Measurements from ENCODE around the gene MYL5.
"Not testable (repeated sequence)": the region's sequence is repeated elsewhere in the genome, so short reads cannot be mapped to it uniquely, and the experiment has no call there.

The MYL5 gene

GRCh38 chr4:636628-637159 lies 37.6 kb upstream of the MYL5 start:
- no peak for DNase-seq (ENCODE audit: low read depth in 2 of 2)

GRCh38 chr4:637536-638280 lies 36.6 kb upstream of the MYL5 start:
- no peak for DNase-seq (ENCODE audit: low read depth in 2 of 2)

GRCh38 chr4:642366-642765 lies 32.0 kb upstream of the MYL5 start:
- not testable (repeated sequence) for DNase-seq (ENCODE audit: low read depth in 2 of 2)

- DNase-seq (ENCODE audit: low read depth in 2 of 2), result no peak
These were observed 27.9 kb upstream of the MYL5 start for GRCh38 chr4:646460-646859.

GRCh38 chr4:647481-647880 lies 26.9 kb upstream of the MYL5 start:
- DNase-seq (ENCODE audit: low read depth in 2 of 2), result no peak

- DNase-seq (ENCODE audit: low read depth in 2 of 2), result no peak
These were observed 25.6 kb upstream of the MYL5 start for GRCh38 chr4:648579-649292.

- DNase-seq (ENCODE audit: low read depth in 2 of 2), result no peak
These were observed 25.1 kb upstream of the MYL5 start for GRCh38 chr4:649293-649625.

- no peak for DNase-seq (ENCODE audit: low read depth in 2 of 2)
These were observed 24.5 kb upstream of the MYL5 start for GRCh38 chr4:649751-650310.

GRCh38 chr4:650461-650860 lies 23.9 kb upstream of the MYL5 start:
- no peak for DNase-seq (ENCODE audit: low read depth in 2 of 2)

GRCh38 chr4:650951-651883 lies 23.1 kb upstream of the MYL5 start:
- DNase-seq (ENCODE audit: low read depth in 2 of 2), result no peak

GRCh38 chr4:651884-652642 lies 22.3 kb upstream of the MYL5 start:
- DNase-seq (ENCODE audit: low read depth in 2 of 2), result no peak

- DNase-seq (ENCODE audit: low read depth in 2 of 2), result no peak
These were observed 21.1 kb upstream of the MYL5 start for GRCh38 chr4:653080-653821.

- DNase-seq (ENCODE audit: low read depth in 2 of 2), result no peak
These were observed 20.4 kb upstream of the MYL5 start for GRCh38 chr4:653831-654502.

GRCh38 chr4:654503-654845 lies 19.9 kb upstream of the MYL5 start:
- DNase-seq (ENCODE audit: low read depth in 2 of 2), result no peak

GRCh38 chr4:654871-655463 lies 19.4 kb upstream of the MYL5 start:
- DNase-seq (ENCODE audit: low read depth in 2 of 2), result no peak

- no peak for DNase-seq (ENCODE audit: low read depth in 2 of 2)
These were observed 18.7 kb upstream of the MYL5 start for GRCh38 chr4:655464-656151.

- no peak for DNase-seq (ENCODE audit: low read depth in 2 of 2)
These were observed 17.7 kb upstream of the MYL5 start for GRCh38 chr4:656436-657337.

GRCh38 chr4:657338-657833 lies 17.0 kb upstream of the MYL5 start:
- DNase-seq (ENCODE audit: low read depth in 2 of 2), result no peak
